Panc1 (cell line): Measurements from ENCODE around the gene BCO2.

ENCODE experiments used
- POLR2AphosphoS5 ChIP-seq: IDR thresholded peaks from 2 replicates; pipeline ENCODE4 v1.6.1; 2012; ENCODE audit warnings: mild to moderate bottlenecking, low read depth, low read length, moderate library complexity
- TF ChIP-seq, protein P1 (sequence below): fragments of 450-650 bp; IDR thresholded peaks from 2 replicates; pipeline ENCODE4 v1.5.1; 2017; ENCODE audit warnings: mild to moderate bottlenecking

DNA sequence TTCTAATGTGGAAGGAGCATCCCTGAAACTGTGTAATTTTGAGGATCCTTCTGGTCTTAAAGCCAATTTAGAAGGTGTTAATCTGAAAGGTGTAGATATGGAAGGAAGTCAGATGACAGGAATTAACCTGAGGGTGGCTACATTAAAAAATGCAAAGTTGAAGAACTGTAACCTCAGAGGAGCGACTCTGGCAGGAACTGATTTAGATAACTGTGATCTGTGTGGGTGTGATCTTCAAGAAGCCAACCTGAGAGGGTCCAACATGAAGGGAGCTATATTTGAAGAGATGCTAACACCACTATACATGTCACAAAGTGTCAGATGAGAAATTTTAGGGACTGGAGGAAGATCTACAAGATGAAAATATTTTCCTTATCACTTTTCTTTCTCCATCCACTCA is 7.6 kb downstream of the BCO2 start:
- TF ChIP-seq, protein P1, sequence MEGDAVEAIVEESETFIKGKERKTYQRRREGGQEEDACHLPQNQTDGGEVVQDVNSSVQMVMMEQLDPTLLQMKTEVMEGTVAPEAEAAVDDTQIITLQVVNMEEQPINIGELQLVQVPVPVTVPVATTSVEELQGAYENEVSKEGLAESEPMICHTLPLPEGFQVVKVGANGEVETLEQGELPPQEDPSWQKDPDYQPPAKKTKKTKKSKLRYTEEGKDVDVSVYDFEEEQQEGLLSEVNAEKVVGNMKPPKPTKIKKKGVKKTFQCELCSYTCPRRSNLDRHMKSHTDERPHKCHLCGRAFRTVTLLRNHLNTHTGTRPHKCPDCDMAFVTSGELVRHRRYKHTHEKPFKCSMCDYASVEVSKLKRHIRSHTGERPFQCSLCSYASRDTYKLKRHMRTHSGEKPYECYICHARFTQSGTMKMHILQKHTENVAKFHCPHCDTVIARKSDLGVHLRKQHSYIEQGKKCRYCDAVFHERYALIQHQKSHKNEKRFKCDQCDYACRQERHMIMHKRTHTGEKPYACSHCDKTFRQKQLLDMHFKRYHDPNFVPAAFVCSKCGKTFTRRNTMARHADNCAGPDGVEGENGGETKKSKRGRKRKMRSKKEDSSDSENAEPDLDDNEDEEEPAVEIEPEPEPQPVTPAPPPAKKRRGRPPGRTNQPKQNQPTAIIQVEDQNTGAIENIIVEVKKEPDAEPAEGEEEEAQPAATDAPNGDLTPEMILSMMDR: no peak
- no peak for TF ChIP-seq POLR2AphosphoS5
